GM04503 (cell line): ENCODE results near the gene BDKRB1.

Experiments
- DNase-seq: peaks from one replicate; pipeline ENCODE4 v3.0.0-alpha.2; 2012; ENCODE audit warnings: low read depth

Gene BDKRB1

DNA sequence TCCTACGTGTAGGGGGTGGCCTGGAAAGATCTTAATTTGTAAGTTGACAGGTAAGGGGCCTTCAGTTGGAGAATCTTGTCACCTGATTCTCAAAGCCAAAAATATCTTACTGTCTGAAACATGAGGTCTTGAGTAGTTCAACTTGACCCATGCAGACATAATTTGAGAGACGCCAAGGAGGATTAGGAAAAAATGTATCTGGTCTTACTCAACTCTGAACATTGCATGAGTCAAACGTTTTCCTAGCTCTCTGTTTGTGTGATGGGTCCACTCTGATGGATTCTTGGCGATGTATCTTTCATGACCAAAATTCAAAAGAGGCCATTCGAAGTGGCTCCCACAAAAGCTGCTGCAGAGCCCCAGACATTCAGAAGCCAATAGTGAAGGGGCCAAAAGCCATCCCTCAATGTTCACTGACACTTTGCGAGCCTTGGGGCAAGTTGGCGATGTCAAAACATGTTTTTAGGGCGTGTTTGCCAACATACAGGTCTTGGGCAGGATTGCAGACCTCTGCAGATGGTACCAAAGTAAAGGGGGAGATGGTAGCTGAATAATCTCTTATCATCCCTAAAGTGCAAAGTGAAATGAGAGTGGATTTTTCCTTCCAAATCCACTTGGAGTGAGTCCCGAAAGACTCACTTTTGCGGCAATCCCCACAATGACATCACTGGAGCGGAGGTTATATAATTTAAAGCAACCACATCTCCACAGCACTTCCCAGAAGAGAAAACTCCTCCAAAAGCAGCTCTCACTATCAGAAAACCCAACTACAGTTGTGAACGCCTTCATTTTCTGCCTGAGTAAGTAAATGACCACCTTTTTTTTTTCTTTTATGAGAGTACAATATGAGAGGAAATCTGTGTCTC is at the start of gene BDKRB1:
BDKRB1 (plus strand) TSS at position 710 of the 866 bp plus-strand sequence. CDS start 7,473 bp downstream, outside the sequence.
- peak; percentile 94 for DNase-seq

GRCh38 chr14:96206461-96206860 is 49.5 kb upstream of the BDKRB1 start:
- no peak for DNase-seq

DNA sequence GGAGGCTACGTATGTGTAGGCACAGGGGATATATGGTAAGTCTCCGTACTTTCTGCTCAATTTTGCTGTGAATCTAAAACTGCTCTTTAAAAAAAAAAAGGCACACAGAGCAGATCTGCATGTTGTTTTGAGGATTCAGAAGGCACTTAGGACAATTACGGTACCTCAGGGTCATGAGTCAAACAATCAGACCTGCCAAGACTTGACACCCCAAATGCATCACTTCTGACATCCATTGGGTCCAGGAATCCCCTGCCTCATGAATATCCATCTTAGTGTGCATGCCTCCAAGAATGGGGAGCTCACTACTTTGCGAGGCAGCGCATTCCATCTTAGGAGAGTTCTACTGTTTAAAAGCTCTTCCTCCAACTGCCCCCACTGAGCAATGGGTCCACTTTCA is 48.3 kb upstream of the BDKRB1 start:
- DNase-seq = no peak

DNA sequence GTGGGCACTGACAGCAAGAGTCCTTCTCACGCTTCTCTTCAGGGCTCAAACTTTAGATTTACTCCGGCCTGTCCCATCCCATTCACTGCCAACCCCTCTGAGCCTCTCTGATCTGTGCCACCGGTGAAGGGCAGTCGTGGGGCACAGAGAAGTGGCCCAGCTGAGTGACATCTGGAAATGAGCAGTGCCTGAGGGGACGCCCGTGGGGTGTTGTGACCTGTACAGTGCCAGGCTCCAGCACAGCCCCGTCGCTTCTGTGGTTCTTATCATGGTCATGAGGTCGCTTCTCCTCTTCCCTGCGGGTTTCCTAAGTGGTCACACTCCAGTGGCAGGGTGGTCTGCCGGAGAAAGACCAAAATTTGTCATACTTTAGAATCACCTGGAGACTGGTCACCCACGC is 47.3 kb upstream of the BDKRB1 start:
- DNase-seq = no peak

DNA sequence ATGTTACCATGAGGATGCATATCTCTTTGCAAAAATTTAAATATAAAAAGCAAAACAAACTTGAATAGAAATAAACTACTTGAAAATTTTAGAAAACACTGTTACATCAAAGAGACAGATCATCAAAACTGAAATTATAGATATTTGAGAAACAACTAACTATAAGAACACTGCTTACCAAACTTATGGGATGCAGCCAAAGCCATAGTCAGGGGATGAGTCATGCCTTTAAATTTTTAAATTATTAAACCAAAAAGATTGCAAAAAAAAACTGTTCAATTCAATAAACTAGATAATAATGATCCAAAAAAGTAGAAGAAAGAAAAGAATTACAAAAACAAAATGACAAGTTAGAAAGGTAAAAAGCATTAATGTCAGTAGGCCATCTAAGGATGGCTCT is 43.9 kb upstream of the BDKRB1 start:
- no peak for DNase-seq

GRCh38 chr14:96212896-96213295 is 43.1 kb upstream of the BDKRB1 start:
- DNase-seq = no peak

GRCh38 chr14:96213871-96214465 is 42.0 kb upstream of the BDKRB1 start:
- DNase-seq = no peak

DNA sequence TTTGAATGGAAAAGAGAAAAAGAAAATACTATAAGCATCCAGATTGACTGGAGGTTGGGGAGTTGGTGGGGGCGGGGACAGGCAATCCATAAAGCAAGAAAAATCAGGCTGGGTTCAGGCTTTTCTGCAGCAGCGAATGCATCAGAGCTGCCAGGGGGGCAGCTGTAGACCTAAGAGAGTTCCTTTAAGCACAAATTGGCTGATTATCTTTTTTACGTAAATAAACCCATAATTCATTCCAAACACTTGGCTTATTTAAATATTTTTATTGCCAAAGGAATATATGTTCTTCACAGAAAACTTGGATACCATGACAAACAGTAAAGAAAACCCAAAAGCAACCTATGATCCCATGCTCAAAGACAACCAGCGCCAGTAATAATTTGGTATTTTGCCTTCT is 41.2 kb upstream of the BDKRB1 start:
- DNase-seq = no peak

DNA sequence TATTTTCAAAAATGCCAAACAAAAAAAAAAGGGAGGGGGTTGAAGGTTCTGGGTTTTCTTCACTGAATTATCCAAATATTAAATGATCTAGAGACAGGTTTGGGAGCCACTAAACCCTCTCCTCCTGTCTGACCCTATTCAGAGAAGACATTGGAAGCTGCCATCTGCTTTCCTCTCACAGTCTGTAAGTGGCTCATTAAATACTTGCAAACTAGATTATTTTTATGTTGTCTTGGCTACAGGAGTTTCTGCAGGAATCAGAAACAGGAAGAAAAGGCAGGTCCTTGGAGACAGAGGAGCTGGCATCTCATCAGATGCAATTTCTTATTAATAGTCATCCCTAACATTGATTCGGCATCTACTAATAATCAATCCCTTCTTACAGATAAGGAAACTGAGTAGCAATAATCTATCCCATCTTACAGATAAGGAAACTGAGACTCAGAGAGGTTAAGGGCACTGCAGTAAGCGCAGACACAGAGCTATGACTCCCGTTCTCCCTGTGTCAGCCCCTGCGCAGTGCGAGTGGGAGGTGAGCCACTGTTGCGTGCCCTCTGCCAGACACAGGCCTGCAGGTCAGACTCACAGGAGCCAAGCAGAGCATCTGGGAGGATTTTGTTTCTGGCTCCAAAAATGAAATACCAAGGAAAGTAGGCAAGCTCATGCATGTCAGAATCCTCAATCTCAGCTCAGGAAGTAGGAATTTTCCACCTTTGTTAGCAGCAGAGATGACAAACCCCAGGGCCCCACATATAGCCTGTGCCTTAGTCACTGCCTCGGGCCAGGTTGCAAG is 40.4 kb upstream of the BDKRB1 start:
- peak; percentile 36 for DNase-seq

- DNase-seq = no peak
Observed at GRCh38 chr14:96216627-96217026, 39.4 kb upstream of the BDKRB1 start.

GRCh38 chr14:96217376-96217913 is 38.6 kb upstream of the BDKRB1 start:
- DNase-seq = no peak

DNA sequence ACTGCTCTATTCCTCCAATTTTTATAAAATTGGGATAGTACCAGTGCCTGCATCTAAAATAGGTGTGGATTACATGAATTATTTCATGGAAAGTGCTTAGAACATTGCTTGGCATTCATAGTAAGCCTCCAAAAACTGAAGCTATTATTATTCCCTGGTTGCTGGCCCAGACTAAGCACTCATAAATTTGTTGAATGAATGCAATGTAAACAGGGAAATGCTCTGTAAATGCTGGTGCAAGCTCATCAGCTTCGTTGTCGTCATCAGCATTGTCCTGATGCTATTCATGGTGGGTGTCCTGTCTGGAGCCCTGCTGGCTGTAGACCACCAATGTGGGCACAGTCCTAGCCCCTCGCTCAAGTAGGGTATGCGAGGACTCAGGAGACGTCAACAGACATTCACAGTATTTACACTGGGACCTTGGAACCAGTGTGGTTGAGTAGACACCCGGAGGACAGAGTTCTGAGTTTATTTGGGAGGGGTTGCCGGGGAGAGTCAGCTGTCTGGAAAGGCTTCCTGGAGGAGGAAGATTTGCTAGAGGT is 34.8 kb upstream of the BDKRB1 start:
- DNase-seq = no peak

DNA sequence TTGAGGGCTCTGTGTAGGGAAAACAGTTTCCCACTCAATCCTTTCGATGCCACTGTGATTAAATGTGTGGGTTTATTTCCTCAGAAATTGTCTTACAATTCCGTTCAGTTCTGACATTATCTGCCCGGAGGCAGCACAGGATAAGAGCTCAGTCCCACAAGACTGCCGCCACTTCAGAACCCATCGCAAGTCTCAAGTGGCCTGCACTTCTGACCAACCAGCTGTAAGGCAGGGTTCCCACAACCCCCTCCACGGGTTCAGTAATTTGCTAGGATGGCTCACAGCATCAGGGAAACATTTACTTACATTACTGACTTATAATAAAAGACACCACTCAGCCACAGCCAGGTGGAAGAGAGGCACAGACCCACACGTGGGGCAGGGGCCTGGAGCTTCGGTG is 34.2 kb upstream of the BDKRB1 start:
- no peak for DNase-seq

DNA sequence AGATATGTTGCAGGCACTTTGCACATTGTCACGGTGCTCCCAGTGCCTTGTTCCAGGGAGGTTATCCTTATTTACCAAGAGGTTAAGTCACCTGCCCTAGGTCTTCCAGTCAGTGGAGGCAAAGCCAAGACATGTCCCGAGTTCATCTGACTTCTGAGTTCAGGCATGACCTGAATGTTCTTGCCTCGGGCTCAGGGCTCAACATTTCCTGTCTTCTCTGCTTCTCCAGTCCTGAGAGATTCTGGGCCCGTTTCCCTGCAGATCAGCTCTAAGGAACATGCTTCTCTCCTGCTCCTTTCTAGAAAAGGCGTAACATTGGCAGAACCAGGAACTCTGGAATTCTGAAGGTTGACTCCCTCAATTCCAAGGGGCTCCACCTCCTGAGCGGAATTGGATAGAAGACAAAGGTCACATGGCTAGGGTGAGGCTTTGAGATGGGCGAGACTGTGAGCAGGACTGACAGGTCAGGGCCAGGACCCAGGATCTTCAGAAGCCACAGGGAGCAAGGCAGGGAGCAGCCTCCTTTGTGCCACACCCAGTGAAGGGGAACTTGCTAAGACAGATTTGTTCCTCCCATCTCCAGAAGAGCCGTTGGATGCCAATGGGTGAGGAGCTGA is 31.4 kb upstream of the BDKRB1 start:
- no peak for DNase-seq

GRCh38 chr14:96225213-96225612 is 30.8 kb upstream of the BDKRB1 start:
- no peak for DNase-seq

DNA sequence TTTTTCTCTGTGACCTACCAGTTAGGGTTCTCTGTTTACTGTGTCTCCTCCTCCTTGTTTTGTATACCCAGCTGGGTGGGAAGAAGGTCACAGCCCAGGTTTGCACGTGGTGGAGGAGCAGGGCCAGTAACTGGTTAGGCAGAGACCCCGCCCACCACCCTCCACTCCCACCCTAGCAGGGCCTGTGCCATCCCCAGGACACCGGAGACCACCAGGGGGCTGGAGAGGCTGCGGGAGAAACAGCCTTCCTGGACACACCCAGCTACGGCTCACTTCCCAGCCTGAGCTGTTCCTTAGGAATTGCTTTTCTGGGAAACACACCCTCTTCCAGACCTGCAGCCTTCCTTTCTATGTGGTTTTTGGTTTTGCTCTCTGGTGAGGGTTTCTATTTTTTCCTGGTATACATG is 30.3 kb upstream of the BDKRB1 start:
- peak; percentile 46 for DNase-seq

- DNase-seq = no peak
Observed at GRCh38 chr14:96227428-96227827, 28.6 kb upstream of the BDKRB1 start.

DNA sequence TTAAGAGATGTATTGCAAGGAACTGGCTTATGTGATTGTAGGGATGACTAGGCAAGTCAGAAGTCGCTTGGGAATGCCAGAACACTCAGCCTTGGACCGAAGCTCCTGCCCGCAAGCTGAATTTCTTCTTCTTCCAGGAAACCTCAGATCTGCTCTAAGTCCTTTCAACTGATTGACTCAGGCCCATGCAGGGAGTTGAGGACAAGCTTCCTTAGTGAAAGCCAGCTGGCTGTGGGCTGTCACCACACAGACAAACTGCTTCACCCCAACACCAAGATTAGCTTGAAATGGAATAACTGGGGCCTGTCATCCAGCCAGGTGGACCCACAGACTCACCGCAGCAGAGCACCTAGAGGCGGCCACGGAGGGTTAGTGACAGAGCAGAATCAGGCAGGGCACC is 26.7 kb upstream of the BDKRB1 start:
- DNase-seq = no peak

- DNase-seq = no peak
Observed at GRCh38 chr14:96231056-96231455, 25.0 kb upstream of the BDKRB1 start.

DNA sequence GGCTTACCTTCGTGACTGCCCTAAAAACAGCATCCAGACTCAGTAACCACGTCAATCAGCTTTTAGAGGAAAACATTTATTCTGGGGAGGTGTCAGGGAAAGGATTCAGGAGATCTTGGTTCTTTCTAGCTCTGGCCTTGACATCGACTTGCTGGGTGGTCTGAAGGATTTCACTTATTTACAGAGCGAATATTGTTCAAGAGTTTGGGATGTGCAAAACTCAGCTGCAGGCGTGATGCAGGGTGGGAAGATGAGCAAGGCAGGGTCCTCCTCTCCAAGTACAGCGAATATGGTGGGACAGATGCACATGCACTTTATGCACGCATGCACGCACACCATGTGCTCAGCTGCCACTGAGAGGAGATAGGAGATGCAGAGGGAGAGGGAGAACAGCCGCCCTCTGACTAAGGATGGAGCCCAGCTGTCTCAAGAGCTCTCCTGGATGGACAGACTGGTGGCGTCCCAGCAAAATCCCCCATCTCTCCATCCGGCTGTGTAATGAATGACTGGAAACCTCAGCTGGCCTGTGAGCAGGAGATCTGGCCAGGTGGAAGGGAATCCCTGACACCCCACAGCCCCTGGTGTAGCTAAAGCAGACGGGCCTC is 24.4 kb upstream of the BDKRB1 start:
- no peak for DNase-seq

DNA sequence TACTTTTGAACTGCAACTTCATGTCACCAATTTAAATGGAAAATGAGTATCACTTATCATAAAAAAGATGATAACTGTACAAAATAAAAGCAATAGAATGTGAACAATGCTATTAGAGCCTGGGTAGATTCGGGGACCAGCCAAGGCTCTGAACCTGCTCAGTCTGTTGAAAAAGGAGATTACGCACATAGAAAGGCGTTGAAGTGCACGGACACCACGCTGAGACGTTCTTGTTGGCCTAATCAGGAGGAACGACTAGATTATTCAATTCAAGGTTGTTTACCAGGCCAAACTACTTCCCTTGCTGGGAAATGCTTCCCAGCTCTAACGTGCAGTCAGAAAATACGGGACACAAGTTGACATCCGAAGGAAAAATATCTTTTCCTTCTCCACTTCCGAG is 23.5 kb upstream of the BDKRB1 start:
- no peak for DNase-seq
